ENCODE measurements around the gene ZDHHC11.

The ZDHHC11 gene, protein sequence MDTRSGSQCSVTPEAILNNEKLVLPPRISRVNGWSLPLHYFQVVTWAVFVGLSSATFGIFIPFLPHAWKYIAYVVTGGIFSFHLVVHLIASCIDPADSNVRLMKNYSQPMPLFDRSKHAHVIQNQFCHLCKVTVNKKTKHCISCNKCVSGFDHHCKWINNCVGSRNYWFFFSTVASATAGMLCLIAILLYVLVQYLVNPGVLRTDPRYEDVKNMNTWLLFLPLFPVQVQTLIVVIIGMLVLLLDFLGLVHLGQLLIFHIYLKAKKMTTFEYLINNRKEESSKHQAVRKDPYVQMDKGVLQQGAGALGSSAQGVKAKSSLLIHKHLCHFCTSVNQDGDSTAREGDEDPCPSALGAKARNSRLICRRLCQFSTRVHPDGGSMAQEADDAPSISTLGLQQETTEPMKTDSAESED

DNA sequence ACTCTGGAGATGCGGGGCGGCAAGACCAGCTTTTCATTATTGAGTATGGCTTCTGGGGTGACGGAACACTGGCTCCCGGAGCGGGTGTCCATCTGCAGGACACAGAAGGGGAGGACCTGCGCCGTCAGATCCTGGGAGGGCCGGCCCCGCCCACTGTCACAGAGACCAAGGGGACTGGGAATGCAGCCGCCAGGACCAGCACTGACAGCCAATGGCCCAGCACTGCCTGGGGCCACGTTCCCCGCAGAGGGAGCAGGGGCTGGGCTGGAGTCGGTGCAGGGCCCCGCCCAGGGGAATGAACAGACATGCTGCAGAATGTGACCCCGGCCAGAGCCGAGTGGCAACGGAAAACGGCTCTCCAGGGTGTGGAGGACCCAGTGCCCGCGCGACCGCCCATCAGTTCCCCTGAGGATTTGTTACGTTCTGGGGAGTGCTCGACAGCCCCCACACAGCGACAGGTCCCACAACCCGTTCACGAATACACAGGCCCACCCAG, at the start of gene ZDHHC11:
ZDHHC11 (minus strand) TSS at position 476 of the 496 bp plus-strand sequence; CDS start at position 92, 384 bp downstream.
- DNase-seq = no peak

DNA sequence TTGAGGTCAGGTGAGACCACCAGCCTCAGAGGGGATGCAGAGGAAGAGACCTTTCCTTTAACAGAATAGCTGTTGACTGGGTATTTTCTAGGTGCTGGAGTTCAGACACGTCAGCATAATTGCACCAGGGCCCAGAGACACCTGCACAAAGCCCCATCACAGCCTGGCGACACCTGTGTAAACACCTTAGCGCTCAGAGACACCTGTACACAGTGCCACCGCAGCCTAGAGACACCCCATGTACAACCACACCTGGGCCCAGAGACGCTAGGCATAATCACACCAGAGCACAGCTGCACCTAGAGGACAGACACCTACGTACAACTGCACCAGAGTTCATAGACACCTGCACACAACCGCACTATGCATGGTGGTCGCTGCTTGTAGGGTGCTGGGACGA, 42.9 kb upstream of the ZDHHC11 start:
- DNase-seq = no peak

DNA sequence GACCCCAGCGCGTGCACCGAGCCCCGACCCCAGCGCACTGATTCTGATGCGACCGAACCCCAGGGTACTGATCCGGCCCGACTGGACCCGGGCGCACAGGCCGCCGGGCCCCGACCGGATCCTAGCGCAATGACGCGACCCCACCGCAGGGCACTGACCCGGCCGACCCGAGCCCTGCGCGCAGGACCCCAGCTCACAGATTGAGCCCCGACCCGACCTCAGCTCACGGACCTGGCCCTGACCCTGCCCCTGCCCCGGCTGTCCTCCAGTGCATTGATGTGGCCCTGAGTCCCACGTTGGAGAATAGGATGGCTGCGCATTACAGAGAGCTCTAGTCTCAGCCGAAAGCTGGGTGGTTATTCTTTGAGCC, 42.3 kb upstream of the ZDHHC11 start:
- DNase-seq = no peak

DNA sequence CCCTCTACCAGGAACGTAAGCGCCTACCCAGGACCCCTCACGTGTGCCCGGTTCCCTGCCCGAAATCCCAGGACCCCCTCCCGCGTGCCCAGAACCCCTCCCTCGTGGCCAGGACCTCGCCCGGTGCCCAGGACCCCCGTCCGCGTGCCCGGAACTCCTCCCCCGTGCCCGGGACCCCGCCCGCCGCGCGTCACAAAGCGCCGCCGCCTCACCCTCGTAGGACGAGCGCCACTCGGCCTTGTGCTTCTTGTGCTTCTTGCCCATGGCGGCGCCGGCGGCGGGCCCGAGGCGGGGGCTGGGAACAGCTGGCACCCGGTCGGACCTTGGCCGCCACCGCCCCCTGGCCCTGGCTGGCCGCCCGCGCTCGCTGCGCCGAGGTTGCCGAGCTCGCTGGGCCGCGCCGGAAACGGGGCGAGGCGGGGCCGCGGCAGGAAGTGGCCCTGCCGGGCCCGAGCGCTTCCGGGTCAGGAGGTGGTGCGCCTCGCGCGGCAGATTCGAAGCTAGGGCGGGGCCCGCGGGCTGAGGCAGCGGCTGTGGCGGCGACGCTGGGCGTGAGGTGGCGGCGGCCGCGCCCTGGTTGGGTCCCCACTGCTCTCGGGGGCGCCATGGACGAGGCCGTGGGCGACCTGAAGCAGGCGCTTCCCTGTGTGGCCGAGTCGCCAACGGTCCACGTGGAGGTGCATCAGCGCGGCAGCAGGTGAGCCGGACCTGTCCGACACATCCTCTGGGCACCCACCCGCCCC, 41.8 kb upstream of the ZDHHC11 start, which contains the start of the genes BRD9 and TRIP13:
BRD9 (minus strand) TSS at position 408 of the 743 bp plus-strand sequence; CDS start at position 264, 144 bp downstream.
TRIP13 (plus strand) TSS at position 491 of the 743 bp plus-strand sequence; CDS start at position 606, 115 bp downstream.
- peak; percentile 36 to 59 for DNase-seq

DNA sequence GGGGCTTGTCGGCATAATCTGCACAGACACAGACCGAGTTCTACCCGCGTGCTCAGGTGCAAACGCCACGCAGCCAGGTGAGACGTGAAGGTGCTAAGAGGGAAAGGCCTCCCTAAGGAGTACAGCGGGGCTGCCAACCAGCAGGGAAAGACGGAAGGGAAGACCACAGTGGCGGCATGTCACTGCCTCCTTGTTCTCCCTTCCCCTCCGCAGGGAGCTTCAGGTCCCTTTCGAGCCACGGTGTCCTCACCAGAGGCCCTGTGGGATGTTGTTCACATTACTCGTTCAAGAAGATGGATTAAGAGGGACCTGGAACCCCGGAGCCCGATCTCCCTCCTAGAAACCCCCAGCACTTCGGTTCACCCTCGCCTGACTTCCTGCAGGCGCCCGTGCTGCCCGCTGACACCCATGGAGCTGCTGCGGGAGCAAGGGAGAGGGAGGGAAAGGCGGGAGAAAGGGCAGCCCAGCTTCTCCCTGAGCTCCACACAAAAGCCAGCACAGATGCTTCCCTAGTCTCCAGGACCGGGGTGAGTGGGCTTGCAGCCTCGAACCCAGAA, 41.1 kb upstream of the ZDHHC11 start:
- peak in 1 of 2 donors; percentile 33 for DNase-seq

DNA sequence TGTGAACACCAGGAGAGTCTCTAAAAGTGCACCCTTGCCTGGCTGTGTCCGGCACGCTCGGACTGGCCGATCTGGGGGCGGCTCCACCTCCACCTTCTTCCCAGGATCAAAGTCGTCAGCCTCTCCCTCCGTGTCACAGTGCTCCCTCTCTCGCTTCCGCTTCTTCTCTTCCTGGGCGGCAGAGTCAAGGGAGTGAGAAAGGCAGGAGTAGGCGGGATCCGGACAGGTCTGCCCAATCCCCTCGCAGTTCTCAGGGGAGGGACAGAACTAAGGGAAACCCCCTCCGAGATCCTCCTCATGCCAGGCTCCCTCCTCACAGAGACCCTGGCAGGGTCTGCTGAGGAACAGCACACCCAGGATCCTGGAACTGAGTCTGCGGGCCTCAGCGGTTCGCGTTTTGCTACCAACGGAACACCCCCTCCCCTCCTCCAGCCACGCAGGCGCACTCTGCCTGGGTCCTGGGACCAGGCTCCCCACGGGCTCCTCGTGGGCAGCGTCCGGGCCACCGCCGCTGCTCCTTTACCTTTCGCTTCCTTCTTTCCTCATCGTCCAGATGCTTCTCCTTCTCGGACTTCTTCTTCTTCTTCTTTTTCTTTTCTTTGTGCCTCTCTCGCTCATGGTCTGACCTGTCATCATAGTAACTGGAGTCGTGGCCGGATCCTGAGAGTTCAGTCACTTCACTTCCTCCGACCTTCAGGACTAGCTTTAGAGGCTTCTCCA, 40.5 kb upstream of the ZDHHC11 start:
- no peak for DNase-seq

DNA sequence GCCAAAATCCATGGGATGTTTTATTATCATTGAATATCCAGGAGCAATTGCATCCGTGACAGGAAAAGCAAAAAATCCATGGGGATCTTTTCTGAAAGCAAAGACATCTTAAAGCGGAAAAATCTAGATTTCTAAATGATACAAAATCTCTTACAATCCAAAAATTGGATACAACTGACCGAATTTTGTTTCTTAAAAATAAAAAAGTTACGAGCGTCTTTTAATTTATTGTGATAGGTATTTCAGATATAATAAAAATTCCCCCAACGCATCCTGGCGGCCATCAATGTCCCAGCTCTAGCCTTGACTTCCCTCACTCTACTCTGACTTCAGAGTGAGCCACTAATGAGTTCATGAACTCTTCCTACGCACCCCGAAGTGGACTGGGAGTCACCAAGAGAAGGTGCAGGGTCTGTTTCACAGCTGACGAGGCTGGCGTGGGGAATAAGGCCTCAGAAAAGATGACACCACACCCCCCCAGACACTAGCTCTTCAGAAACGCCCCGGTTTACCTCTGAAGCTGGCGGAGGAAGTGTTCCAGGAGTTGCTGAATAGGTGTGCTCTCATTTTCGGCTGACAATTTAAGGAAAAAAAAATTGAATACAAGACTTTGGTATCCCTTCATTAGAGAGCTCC, 38.4 kb upstream of the ZDHHC11 start:
- DNase-seq = no peak

DNA sequence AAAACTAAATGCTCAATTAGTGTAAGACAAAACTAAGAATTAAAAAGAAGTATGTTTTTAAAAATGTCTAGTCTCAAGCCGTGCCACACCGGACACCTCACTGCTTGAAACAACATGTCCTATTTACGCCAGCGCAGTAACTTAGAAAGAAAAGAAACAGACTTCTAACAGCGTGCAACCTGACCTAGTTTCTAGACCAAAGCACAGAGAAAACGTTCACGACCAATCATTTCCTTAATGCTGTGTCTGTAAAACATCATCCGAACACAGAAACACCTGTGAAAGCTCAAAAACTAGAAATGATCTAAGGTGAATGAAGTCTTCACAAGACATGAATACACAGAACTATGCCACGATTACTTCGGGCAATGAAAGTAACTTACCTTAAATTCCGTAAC, 37.9 kb upstream of the ZDHHC11 start:
- no peak for DNase-seq

DNA sequence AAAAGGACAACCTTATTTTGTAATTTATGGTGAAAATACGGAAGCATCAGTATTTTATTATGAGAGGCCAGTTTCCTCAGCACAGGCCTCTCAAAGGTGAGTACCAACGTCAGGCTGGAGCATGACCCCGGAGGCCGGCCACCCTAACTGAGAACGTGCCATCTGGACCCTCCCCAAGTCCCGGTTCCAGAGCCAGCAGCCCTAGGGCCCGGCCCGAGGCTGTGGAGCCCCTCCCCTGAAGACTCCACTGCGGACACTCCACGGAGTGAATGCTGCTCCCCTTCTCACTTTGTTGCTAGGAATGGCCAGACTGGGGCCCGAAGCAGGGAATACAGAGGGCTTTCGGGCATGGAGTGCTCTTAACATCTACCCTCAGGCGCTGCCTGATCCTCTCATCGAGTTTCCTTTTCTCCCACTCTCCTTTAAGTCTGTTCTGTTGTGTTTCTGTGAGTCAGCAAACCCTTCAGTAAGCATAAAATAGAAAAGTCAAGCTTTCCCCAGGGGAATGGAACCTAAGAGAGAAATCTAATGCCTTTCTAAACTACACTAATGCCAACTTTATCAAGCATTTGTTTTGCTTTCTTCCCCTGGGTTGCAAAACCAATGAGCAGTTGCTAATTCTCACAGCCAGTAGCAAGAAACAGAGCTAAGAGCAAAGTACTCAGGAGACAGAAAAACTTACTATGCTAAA, 37.3 kb upstream of the ZDHHC11 start:
- no peak for DNase-seq

DNA sequence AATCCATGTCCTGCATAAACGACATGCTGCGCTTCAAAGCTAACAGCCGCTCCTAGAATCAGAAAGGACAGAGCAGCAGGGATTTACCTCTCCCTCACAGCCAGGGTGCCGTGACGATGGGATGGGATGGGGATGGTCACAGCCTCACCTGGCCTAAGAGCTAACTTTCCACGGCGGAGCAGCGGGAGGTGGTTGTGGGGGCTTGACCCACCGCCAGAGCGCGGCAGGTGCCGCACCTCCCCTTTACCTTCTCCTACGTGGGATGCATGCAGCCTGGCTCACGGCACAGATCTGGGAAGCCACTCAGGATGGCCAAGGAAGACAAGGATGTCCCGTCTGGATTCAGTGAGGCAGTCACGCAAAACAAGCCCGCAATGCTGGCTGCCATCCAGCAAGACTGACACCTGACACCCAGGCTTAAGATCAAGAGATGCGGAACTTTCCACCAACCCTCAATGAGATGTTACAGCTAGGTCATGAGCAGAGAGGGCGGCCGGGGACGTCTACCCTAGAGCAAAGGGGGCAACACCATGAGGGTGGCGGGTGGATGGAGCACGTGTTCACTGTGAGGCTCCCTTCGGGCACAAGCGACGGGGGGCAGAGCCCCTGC, 36.0 kb upstream of the ZDHHC11 start:
- no peak for DNase-seq

DNA sequence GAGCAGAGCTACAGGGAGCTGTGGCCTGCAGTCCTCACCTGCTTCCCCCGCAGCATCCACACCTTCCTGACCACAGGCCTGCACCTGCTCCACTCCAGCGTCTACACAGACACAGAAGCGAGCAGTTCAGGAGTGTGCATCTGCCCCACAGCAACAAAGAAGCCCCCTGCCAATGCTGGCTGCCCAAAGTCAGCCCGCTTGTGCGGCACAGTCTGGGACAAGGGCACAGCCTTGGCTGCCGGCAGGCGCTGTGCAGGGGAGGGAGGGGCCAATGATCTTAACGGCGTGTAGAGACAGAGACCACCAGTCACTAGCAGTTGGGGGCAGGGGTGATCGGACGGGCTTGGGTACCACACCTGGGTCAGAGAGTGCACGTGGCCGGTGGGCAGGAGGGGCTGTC, 35.2 kb upstream of the ZDHHC11 start:
- no peak for DNase-seq

DNA sequence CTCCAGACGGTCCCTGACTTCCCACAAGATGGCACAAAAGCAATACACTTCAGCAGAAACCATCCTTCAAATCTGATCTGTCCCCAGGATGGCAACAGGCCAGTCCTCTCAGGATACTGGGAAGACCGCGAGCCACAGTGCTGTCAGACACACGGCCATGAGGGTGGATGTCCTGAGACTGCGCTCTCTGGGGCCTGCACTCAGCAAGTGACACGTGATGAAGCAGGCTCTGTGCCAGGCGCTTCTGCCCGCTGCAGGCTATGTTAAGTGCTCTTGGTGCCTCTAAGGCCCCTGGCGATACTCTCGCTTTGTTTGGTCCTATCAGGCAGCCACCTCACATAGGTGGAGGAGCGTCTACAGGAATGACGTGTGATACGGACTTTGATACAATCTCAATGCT, 34.7 kb upstream of the ZDHHC11 start:
- DNase-seq = no peak

DNA sequence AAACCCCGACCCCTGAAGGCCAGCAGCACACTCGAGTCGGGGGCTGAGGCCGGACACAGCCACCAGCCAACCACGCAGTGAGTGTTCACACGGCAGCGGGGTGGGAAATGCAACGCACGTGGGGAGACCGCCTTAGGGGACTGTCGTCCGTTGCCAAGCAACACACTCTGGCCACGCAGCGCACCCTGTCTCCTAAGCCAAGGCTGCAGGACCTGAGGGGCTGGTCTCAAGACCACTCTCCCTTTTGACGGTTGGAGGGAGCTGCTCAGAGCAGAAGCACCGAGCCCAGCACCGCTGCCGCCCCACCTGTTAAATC, 34.3 kb upstream of the ZDHHC11 start:
- DNase-seq = no peak

DNA sequence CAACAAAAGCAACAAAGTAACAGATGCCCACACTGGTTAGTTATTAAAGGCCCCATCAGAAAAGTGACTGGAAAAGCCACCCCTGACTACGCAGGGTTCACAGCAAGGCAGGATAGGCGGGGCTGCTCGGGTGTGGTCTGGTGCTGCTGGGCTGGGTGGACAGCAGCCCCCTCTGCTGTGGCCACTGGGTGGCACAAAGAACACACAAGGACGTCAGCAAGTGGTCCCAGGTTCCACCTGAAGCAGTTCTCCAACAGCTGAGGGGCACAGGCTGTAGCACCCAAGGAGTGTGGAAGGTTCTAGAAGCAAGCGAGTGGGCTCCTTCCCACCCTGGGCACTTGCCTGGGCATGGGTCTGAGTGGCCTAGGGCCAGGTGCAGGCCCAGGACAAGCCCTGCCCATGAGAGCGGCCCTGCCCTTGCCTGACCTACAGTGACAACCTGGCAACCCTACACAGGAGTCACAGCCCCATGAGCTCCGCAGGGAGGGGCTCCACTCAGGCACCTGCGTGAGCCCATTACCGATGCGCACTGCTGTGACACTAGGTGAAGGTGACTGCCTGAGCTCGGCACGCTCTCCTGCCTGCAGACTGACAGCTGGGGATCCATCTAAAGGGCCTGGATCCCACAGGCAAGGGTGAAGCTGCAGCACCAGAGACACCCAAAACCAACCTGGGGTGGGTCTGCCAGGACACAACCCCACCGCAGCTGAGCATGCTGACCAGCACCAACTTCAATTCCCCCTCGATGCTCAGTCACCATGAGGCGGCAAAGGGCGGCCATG, 33.8 kb upstream of the ZDHHC11 start:
- DNase-seq = no peak

DNA sequence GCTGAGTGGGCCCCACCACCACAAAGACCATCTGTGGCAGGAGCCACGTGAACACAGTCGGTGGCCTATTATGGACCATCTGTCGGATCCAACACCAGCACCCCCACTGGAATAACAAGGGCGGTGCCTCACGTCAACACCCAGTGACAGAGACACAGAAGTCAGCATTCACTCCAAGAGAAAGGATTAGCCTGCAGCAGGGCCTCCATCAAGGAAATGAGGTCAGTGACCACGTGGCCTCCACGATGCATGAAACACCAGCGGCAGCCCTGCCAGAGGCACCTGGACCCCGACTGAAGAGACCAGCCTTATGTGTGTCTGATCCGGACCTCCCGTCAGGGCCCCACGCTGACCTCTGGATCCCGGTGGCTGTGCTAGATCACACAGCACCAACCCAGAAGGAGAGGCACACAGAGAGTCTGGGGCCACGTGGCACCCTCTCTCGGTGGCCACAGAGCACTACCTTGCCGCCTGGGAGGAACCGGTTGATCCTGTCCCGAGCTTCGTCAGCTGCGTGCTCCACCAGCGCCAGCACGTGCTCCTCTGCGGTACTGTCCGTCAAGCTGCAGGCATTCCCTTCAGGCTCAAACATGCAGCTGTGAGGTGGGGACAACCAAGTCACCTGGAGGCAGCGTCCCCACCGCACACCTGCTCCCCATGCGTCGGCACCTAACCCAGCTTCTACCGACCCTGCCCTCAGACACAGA, 32.8 kb upstream of the ZDHHC11 start:
- DNase-seq = no peak

DNA sequence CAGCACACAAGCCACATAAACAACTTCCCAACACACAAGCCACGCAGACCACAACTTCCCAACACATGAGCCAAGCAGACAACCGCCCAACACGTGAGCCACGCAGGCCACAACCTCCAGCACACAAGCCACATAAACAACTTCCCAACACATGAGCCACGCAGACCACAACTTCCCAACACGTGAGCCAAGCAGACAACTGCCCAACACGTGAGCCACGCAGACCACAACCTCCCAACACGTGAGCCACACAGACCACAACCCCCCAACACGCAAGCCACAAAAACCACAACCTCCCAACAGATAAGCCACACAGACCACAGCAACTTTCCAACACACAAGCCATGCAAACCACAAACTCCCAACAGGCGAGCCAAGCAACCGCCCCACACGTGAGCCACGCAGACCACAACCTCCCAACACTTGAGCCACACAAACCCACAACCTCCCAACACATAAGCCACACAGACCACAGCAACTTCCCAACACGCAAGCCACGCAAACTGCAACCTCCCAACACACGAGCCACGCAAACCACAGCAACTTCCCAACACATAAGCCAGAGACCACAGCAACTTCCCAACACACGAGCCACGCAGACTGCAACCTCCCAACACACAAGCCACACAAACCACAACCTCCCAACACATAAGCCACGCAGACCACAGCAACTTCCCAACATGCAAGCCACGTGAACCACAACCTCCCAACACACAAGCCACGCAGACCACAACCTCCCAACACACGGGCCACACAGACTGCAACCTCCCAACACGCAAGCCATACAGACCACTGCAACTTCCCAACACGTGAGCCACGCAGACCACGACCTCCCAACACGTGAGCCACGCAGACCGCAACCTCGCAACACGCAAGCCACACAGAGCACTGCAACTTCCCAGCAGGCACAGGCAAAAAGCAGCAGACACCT, 31.7 kb upstream of the ZDHHC11 start:
- no peak for DNase-seq

DNA sequence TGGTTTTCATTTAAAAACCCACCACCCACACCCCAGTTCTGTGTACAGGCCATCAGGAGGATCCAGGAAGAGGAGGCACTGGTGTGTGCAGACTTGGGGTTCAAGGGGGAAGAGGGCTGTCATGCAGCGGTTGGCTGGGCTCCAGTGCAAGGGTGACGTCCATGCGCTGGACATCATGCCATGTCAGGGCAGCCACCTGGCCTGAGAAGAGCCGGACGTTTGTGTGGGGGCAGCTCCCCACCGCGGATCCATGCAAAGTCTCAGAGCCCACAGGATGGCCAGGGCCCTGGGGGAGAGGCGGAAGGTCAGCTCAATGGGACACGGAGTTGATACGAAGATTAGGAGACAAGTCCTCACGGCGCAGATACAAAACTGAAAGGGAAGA, 30.8 kb upstream of the ZDHHC11 start:
- no peak for DNase-seq

DNA sequence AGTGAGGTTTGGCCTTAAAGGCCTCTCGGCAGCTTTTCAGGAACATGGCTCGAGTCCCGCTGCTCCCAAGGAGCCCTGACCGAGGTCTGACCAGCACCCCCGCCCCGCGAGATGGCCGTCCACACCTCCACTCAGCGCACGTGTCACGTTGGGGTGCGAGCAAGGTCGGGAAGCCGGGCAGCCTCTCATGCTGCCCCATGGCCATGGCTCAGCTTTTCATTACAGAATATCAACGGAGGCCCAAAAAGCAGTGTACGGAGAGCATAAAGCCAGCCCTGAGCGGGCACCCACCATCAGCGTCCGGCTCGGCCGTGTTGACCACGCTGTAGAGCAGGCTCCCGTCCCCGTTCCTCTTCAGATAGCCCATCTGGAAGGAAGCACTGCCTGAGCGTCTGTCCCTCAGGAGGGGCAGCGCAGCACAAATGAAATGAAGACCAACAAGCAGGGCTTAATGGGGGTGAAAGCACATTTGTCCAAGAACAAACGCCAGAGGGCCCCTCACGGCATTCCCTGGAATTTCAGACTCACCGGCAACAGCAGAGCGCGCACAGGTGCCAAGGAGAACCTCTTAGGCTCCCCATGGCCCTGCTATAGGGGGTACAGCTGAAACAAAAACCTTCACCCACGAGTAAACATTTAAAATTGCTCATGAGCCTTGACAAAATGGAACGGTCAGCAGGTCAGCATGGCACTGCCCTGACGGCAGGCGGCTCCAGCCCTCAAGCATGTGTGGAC, 30.2 kb upstream of the ZDHHC11 start:
- DNase-seq = no peak

Measured in bone marrow (tissue), 2 donors.